Measurements from ENCODE around the gene MAGOHB.

MAGOHB gene

GRCh38 chr12:10620078-10620779, 6.8 kb upstream of the MAGOHB start:
- Histone ChIP-seq H3K36me3 (ENCODE audit: control insufficient read depth, insufficient read depth, low read length) (no peaks in the 10 kb centered on the region), H3K4me3 (replicated peaks; ENCODE audit: low read depth, low read length) (no peak overlapping the region), H3K27me3 (replicated peaks; ENCODE audit: control insufficient read depth, insufficient read depth, low read length) (no peaks in the 10 kb centered on the region)
- no peak for TF ChIP-seq CTCF (IDR thresholded peaks at IDR 0.05; ENCODE audit: insufficient read depth, low read length, poor library complexity, severe bottlenecking)
- no peak for DNase-seq (ENCODE audit: extremely low read depth, insufficient read length)

- no peak for DNase-seq (ENCODE audit: extremely low read depth, insufficient read length)
- no peaks in the 10 kb centered on the region for H3K36me3 ChIP-seq (ENCODE audit: control insufficient read depth, insufficient read depth, low read length)
- no peak overlapping the region for H3K4me3 ChIP-seq (replicated peaks; ENCODE audit: low read depth, low read length)
- H3K27me3 ChIP-seq (replicated peaks; ENCODE audit: control insufficient read depth, insufficient read depth, low read length), result no peaks in the 10 kb centered on the region
- TF ChIP-seq CTCF (IDR thresholded peaks at IDR 0.05; ENCODE audit: insufficient read depth, low read length, poor library complexity, severe bottlenecking), result no peak
Observed at GRCh38 chr12:10618338-10618987, 5.1 kb upstream of the MAGOHB start.

- DNase-seq (ENCODE audit: extremely low read depth, insufficient read length), result no peak
- H3K36me3 ChIP-seq (ENCODE audit: control insufficient read depth, insufficient read depth, low read length), result no peaks in the 10 kb centered on the region
- no peak overlapping the region for H3K4me3 ChIP-seq (replicated peaks; ENCODE audit: low read depth, low read length)
- no peaks in the 10 kb centered on the region for H3K27me3 ChIP-seq (replicated peaks; ENCODE audit: control insufficient read depth, insufficient read depth, low read length)
- TF ChIP-seq CTCF (IDR thresholded peaks at IDR 0.05; ENCODE audit: insufficient read depth, low read length, poor library complexity, severe bottlenecking), result no peak
Observed at GRCh38 chr12:10617863-10618262, 4.5 kb upstream of the MAGOHB start.

GRCh38 chr12:10615532-10615931, 2.1 kb upstream of the MAGOHB start:
- Histone ChIP-seq H3K36me3 (ENCODE audit: control insufficient read depth, insufficient read depth, low read length) (no peaks in the 10 kb centered on the region), H3K27me3 (replicated peaks; ENCODE audit: control insufficient read depth, insufficient read depth, low read length) (no peaks in the 10 kb centered on the region), H3K4me3 (replicated peaks; ENCODE audit: low read depth, low read length) (no peak overlapping the region)
- no peak for DNase-seq (ENCODE audit: extremely low read depth, insufficient read length)
- no peak for TF ChIP-seq CTCF (IDR thresholded peaks at IDR 0.05; ENCODE audit: insufficient read depth, low read length, poor library complexity, severe bottlenecking)

GRCh38 chr12:10614056-10614370, 604 bp upstream of the MAGOHB start:
- peak; percentile 9 for DNase-seq (ENCODE audit: extremely low read depth, insufficient read length)
- no peaks in the 10 kb centered on the region; the same call in 1 of the 2 replicates for H3K36me3 ChIP-seq (ENCODE audit: control insufficient read depth, insufficient read depth, low read length)
- H3K27me3 ChIP-seq (replicated peaks; ENCODE audit: control insufficient read depth, insufficient read depth, low read length), result no peaks in the 10 kb centered on the region
- peak overlapping the region; percentile 94 for H3K4me3 ChIP-seq (replicated peaks; ENCODE audit: low read depth, low read length)
- no peak for TF ChIP-seq CTCF (IDR thresholded peaks at IDR 0.05; ENCODE audit: insufficient read depth, low read length, poor library complexity, severe bottlenecking)
